ENCODE results near the gene CTNNA3.
"Not testable (repeated sequence)": the region's sequence is repeated elsewhere in the genome, so short reads cannot be mapped to it uniquely, and the experiment has no call there.

The CTNNA3 gene

GRCh38 chr10:67603701-67604100, 92.3 kb downstream of the CTNNA3 start:
- no peak for DNase-seq (ENCODE audit: low read depth in 2 of 2, low spot score in 1 of 2)

GRCh38 chr10:67603086-67603485, 92.9 kb downstream of the CTNNA3 start:
- DNase-seq (ENCODE audit: low read depth in 2 of 2, low spot score in 1 of 2) = no peak

GRCh38 chr10:67602268-67602950, 93.6 kb downstream of the CTNNA3 start:
- DNase-seq (ENCODE audit: low read depth in 2 of 2, low spot score in 1 of 2) = no peak

GRCh38 chr10:67599597-67599996, 96.4 kb downstream of the CTNNA3 start:
- no peak for DNase-seq (ENCODE audit: low read depth in 2 of 2, low spot score in 1 of 2)

- no peak for DNase-seq (ENCODE audit: low read depth in 2 of 2, low spot score in 1 of 2)
These were observed 99.4 kb downstream of the CTNNA3 start for GRCh38 chr10:67596641-67597040.

GRCh38 chr10:67587771-67588170, 108.2 kb downstream of the CTNNA3 start:
- no peak for DNase-seq (ENCODE audit: low read depth in 2 of 2, low spot score in 1 of 2)

- DNase-seq (ENCODE audit: low read depth in 2 of 2, low spot score in 1 of 2) = no peak
These were observed 120.5 kb downstream of the CTNNA3 start for GRCh38 chr10:67575532-67575931.

- DNase-seq (ENCODE audit: low read depth in 2 of 2, low spot score in 1 of 2) = no peak
These were observed 122.5 kb downstream of the CTNNA3 start for GRCh38 chr10:67573484-67573883.

- DNase-seq (ENCODE audit: low read depth in 2 of 2, low spot score in 1 of 2) = no peak
These were observed 124.5 kb downstream of the CTNNA3 start for GRCh38 chr10:67571503-67571902.

GRCh38 chr10:67558311-67558710, 137.7 kb downstream of the CTNNA3 start:
- not testable (repeated sequence) for DNase-seq (ENCODE audit: low read depth in 2 of 2, low spot score in 1 of 2)

- DNase-seq (ENCODE audit: low read depth in 2 of 2, low spot score in 1 of 2) = no peak
These were observed 142.7 kb downstream of the CTNNA3 start for GRCh38 chr10:67553254-67553653.

- no peak for DNase-seq (ENCODE audit: low read depth in 2 of 2, low spot score in 1 of 2)
These were observed 145.1 kb downstream of the CTNNA3 start for GRCh38 chr10:67550838-67551402.

- DNase-seq (ENCODE audit: low read depth in 2 of 2, low spot score in 1 of 2) = no peak
These were observed 145.9 kb downstream of the CTNNA3 start for GRCh38 chr10:67550046-67550445.

GRCh38 chr10:67549390-67549789, 146.6 kb downstream of the CTNNA3 start:
- DNase-seq (ENCODE audit: low read depth in 2 of 2, low spot score in 1 of 2) = no peak

GRCh38 chr10:67541411-67541810, 154.6 kb downstream of the CTNNA3 start:
- no peak for DNase-seq (ENCODE audit: low read depth in 2 of 2, low spot score in 1 of 2)

- no peak for DNase-seq (ENCODE audit: low read depth in 2 of 2, low spot score in 1 of 2)
These were observed 156.7 kb downstream of the CTNNA3 start for GRCh38 chr10:67539312-67539711.

GRCh38 chr10:67537906-67538305, 158.1 kb downstream of the CTNNA3 start:
- no peak for DNase-seq (ENCODE audit: low read depth in 2 of 2, low spot score in 1 of 2)

- DNase-seq (ENCODE audit: low read depth in 2 of 2, low spot score in 1 of 2) = no peak
These were observed 162.6 kb downstream of the CTNNA3 start for GRCh38 chr10:67533376-67533775.

GRCh38 chr10:67530990-67531389, 165.0 kb downstream of the CTNNA3 start:
- not testable (repeated sequence) for DNase-seq (ENCODE audit: low read depth in 2 of 2, low spot score in 1 of 2)

- no peak for DNase-seq (ENCODE audit: low read depth in 2 of 2, low spot score in 1 of 2)
These were observed 168.6 kb downstream of the CTNNA3 start for GRCh38 chr10:67527351-67527750.

GRCh38 chr10:67521546-67521945, 174.4 kb downstream of the CTNNA3 start:
- DNase-seq (ENCODE audit: low read depth in 2 of 2, low spot score in 1 of 2) = no peak

- DNase-seq (ENCODE audit: low read depth in 2 of 2, low spot score in 1 of 2) = no peak
These were observed 175.0 kb downstream of the CTNNA3 start for GRCh38 chr10:67520924-67521520.

GRCh38 chr10:67519434-67519833, 176.6 kb downstream of the CTNNA3 start:
- DNase-seq (ENCODE audit: low read depth in 2 of 2, low spot score in 1 of 2) = no peak
